Activated T-helper 9 cell treated with anti-CD3 and anti-CD28 coated beads, Interleukin-2, amount 50 U/mL, for 16 hours (primary cell): ENCODE data around the gene EPOP.
A peak's percentile ranks its signal among the peaks of the same experiment; 100 is the strongest.
"Not testable (repeated sequence)": the region's sequence is repeated elsewhere in the genome, so short reads cannot be mapped to it uniquely, and the experiment has no call there.

Experiments used
- DNase-seq: peaks from one replicate; pipeline ENCODE4 v3.0.0-alpha.2; 2020; ENCODE audit warnings: low read depth

The EPOP gene

GRCh38 chr17:38673707-38674013, 1.1 kb downstream of the EPOP start:
- DNase-seq = peak; percentile 13

- DNase-seq = no peak
Observed at GRCh38 chr17:38672788-38673706, 1.7 kb downstream of the EPOP start.

- no peak for DNase-seq
Observed at GRCh38 chr17:38671939-38672720, 2.6 kb downstream of the EPOP start.

- DNase-seq = no peak
Observed at GRCh38 chr17:38669520-38669919, 5.2 kb downstream of the EPOP start.

- DNase-seq = no peak
Observed at GRCh38 chr17:38667787-38668122, 7.0 kb downstream of the EPOP start.

- peak; percentile 31 for DNase-seq
Observed at GRCh38 chr17:38667099-38667786, 7.5 kb downstream of the EPOP start.

- no peak for DNase-seq
Observed at GRCh38 chr17:38663964-38664644, 10.7 kb downstream of the EPOP start.

GRCh38 chr17:38663125-38663751, 11.5 kb downstream of the EPOP start:
- peak; percentile 20 for DNase-seq

GRCh38 chr17:38660097-38661025, 14.4 kb downstream of the EPOP start:
- no peak for DNase-seq

- DNase-seq = no peak
Observed at GRCh38 chr17:38659415-38659814, 15.3 kb downstream of the EPOP start.

GRCh38 chr17:38658741-38659345, 15.9 kb downstream of the EPOP start:
- no peak for DNase-seq

- DNase-seq = no peak
Observed at GRCh38 chr17:38657824-38658740, 16.7 kb downstream of the EPOP start.

GRCh38 chr17:38656959-38657823, 17.6 kb downstream of the EPOP start:
- no peak for DNase-seq

GRCh38 chr17:38654411-38655398, 20.1 kb downstream of the EPOP start:
- no peak for DNase-seq

GRCh38 chr17:38653679-38654078, 21.1 kb downstream of the EPOP start:
- DNase-seq = no peak

GRCh38 chr17:38653230-38653629, 21.5 kb downstream of the EPOP start:
- DNase-seq = no peak

GRCh38 chr17:38650653-38651173, 24.0 kb downstream of the EPOP start:
- not testable (repeated sequence) for DNase-seq
